Panc1 (cell line): Measurements from ENCODE around the gene FAM81B. TPM values are rescaled to one million over a fixed set of nuclear protein-coding genes. Genes with fewer than 3 reads are reported as not detected.
"Not testable (repeated sequence)": the region's sequence is repeated elsewhere in the genome, so short reads cannot be mapped to it uniquely, and the experiment has no call there.

ENCODE experiments used
- ATAC-seq: fragments of 200-7000 bp; cut with Tn5 transposase; 2 replicates; pipeline ENCODE4 v1.9.1; 2020; ENCODE audit warnings: mild to moderate bottlenecking, moderate library complexity
- Bru-seq: library from RNA; stranded (reverse); fragments of 400-500 nt; gene quantifications from one replicate; lab custom pipeline; 2021; lab: Mats Ljungman, UMichigan
- BruChase-seq, 2 experiments: library from RNA; stranded (reverse); fragments of 400-500 nt; gene quantifications; one replicate each; lab custom pipeline; 2021; lab: Mats Ljungman, UMichigan
- BruUV-seq: library from RNA; stranded (reverse); fragments of 400-500 nt; replicated peaks from 2 replicates; lab custom pipeline; 2021; lab: Mats Ljungman, UMichigan
- CTCF ChIA-PET: fragments of 300-600 bp; sonication (Branson Sonifier 250); formaldehyde crosslinking; loops from one replicate; lab custom pipeline; 2022; ENCODE audit warnings: antibody characterized with exemption; lab: Charles Lee
- POLR2A ChIA-PET: fragments of 300-600 bp; sonication (Branson Sonifier 250); formaldehyde crosslinking; loops from one replicate; lab custom pipeline; 2022; ENCODE audit warnings: antibody characterized with exemption; lab: Charles Lee
- DNase-seq: peaks from one replicate; pipeline ENCODE4 v3.0.0-alpha.2; 2010; ENCODE audit warnings: low read depth, low spot score
- H3K27ac ChIP-seq: 2 replicates; pipeline ENCODE4 v1.5.1; 2011; ENCODE audit warnings: mild to moderate bottlenecking, low read length, inconsistent platforms
- H3K27me3 ChIP-seq: fragments of 200-500 bp; sonication (Bioruptor generic); 2 replicates; pipeline ENCODE4 v1.6.0; 2014; ENCODE audit warnings: low read length, inconsistent platforms; ENCODE audit not compliant: control insufficient read depth, insufficient read depth
- H3K36me3 ChIP-seq: fragments of 200-500 bp; sonication (Bioruptor generic); 2 replicates; pipeline ENCODE4 v1.5.1; 2014; ENCODE audit warnings: inconsistent platforms, mild to moderate bottlenecking, low read length, moderate library complexity; ENCODE audit not compliant: control insufficient read depth, insufficient read depth
- H3K4me1 ChIP-seq: 2 replicates; pipeline ENCODE4 v1.5.1; 2011; ENCODE audit warnings: inconsistent platforms, mild to moderate bottlenecking, low read length, moderate library complexity; ENCODE audit not compliant: control insufficient read depth, insufficient read depth
- H3K4me3 ChIP-seq, 2 experiments: 2 replicates each; pipeline ENCODE4 v1.5.1; 2011 to 2012; ENCODE audit warnings: low read depth in 2 of 2, low read length in 2 of 2, mild to moderate bottlenecking in 2 of 2, inconsistent platforms in 1 of 2, moderate library complexity in 1 of 2
- H3K9me3 ChIP-seq: fragments of 200-500 bp; sonication (Bioruptor generic); 2 replicates; pipeline ENCODE4 v1.5.1; 2014; ENCODE audit warnings: low read depth, mild to moderate bottlenecking, inconsistent platforms, low read length, moderate library complexity; ENCODE audit not compliant: control insufficient read depth, insufficient read depth
- POLR2AphosphoS5 ChIP-seq: IDR thresholded peaks from 2 replicates; pipeline ENCODE4 v1.6.1; 2012; ENCODE audit warnings: mild to moderate bottlenecking, low read depth, low read length, moderate library complexity
- SIN3A ChIP-seq: IDR thresholded peaks from 2 replicates; pipeline ENCODE4 v1.6.1; 2012; ENCODE audit warnings: low read depth, mild to moderate bottlenecking, low read length, moderate library complexity, borderline replicate concordance; ENCODE audit not compliant: insufficient read depth
- TCF7L2 ChIP-seq: IDR thresholded peaks from 2 replicates; pipeline ENCODE4 v1.6.1; 2011; ENCODE audit warnings: mild to moderate bottlenecking, low read depth, low read length, inconsistent platforms
- in situ Hi-C: cut with HindIII; loops from 2 replicates; pipeline ENCODE4 v1.10.0; 2016; ENCODE audit warnings: low sequenced_read_pairs, low pct_unique_long_range_greater_than_20kb
- intact Hi-C: fragments of 100-400 bp; cut with micrococcal nuclease; formaldehyde crosslinking; loops from one replicate; pipeline ENCODE4 v1.10.0; 2022; ENCODE audit not compliant: unreplicated experiment
- long read RNA-seq: library from polyadenylated mRNA; unstranded; transcript quantifications from one replicate; pipeline ENCODE4 v2.0.0, GENCODE V29; 2021; ENCODE audit not compliant: unreplicated experiment
- polyA plus RNA-seq: library from polyadenylated mRNA; unstranded; fragments of >200 nt; gene quantifications from one replicate; pipeline ENCODE4 v1.2.1, GENCODE V29; 2012; ENCODE audit warnings: missing spikeins; ENCODE audit not compliant: insufficient read length
- total RNA-seq: library from RNA; stranded (reverse); gene quantifications from one replicate; pipeline ENCODE4 v1.2.1, GENCODE V29; 2021; ENCODE audit not compliant: unreplicated experiment
- TF ChIP-seq, protein P1 (sequence below), 2 experiments: IDR thresholded peaks; 2 replicates each; pipeline ENCODE4 v1.6.1; 2011 to 2012; ENCODE audit warnings: low read depth in 2 of 2, control low read depth in 1 of 2, low read length in 1 of 2, mild to moderate bottlenecking in 1 of 2, moderate library complexity in 1 of 2; ENCODE audit not compliant: insufficient read depth in 1 of 2
- TF ChIP-seq, protein P2 (sequence below): fragments of 450-650 bp; IDR thresholded peaks from 2 replicates; pipeline ENCODE4 v1.5.1; 2017; ENCODE audit warnings: mild to moderate bottlenecking

Gene FAM81B, protein sequence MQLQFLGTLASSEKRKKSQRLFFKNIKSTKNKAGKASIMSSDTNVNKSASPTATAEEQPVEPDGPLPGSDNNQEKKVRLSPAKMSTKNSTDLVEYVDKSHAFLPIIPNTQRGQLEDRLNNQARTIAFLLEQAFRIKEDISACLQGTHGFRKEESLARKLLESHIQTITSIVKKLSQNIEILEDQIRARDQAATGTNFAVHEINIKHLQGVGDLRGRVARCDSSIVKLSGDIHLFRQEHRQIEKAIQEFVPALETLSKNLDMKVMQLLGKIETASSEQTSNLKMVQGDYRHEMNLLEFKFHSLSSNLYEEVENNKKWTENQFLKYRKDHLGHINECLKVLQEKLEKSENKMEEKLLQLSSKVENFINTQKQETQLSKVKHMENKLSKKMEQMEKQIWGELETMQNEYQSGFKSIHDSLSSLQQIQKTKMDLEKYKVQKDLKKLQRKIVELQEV
- total RNA-seq = not detected
- not detected for polyA plus RNA-seq
- percentile 2 among the genes with signal in this experiment for Bru-seq, nascent RNA
- BruChase-seq, experiment 1, labeled RNA remaining after a 2-hour chase = not detected
- not detected for BruChase-seq, experiment 2, labeled RNA remaining after a 6-hour chase
- long read RNA-seq = 0 reads

DNA sequence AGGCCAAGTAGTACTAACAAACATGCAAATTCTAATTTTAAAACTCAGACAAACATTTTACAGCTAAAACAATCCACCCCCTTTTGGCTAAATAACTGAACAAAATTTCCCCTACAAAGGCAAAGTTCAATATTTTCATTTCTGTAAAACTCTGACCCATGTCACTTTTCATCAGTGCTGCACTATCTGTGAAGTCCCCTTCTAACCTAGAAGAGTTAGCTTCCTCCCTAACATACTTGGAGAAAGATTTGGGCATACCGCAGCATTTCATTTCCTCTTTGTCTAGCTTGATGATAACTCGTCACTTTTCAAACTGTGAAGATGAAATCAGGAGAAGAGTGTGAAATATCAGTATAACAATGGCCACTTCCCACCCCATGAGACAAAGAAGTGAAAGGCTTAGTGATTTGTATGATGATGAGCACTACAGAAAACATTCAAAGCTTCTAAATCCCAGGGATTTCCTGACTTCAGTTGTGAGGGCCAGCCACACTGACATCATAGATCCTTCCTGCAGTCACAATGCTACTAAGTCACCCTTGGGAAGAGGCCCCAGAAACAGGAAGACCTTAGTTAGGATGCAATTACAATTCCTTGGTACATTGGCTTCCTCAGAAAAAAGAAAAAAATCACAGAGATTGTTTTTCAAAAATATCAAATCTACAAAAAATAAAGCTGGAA lies at the start of gene FAM81B:
Gene FAM81B, plus strand, starts transcription at position 555 of the 681 bp plus-strand sequence. Its CDS starts 24 bp downstream, at position 579.
- Histone ChIP-seq H3K36me3 (no peaks in the 10 kb centered on the region), H3K4me3 (no peak within 1 kb of the TSS), H3K9me3 (no peaks in the 10 kb centered on the region), H3K4me1 (no peaks in the 10 kb centered on the region), H3K27ac (no peak within 1 kb of the TSS), H3K27me3 (peaks cover 11% of the 10 kb centered on the region; the same call in 1 of the 2 replicates)
- BruUV-seq = no TSS peak
- ChIA-PET CTCF (no interaction called here), POLR2A (no interaction called here)
- no peak for DNase-seq
- no peak for ATAC-seq
- in situ Hi-C loops = no loop called here
- TF ChIP-seq POLR2AphosphoS5 (no peak), TCF7L2 (no peak), SIN3A (no peak)
- TF ChIP-seq, protein P1, sequence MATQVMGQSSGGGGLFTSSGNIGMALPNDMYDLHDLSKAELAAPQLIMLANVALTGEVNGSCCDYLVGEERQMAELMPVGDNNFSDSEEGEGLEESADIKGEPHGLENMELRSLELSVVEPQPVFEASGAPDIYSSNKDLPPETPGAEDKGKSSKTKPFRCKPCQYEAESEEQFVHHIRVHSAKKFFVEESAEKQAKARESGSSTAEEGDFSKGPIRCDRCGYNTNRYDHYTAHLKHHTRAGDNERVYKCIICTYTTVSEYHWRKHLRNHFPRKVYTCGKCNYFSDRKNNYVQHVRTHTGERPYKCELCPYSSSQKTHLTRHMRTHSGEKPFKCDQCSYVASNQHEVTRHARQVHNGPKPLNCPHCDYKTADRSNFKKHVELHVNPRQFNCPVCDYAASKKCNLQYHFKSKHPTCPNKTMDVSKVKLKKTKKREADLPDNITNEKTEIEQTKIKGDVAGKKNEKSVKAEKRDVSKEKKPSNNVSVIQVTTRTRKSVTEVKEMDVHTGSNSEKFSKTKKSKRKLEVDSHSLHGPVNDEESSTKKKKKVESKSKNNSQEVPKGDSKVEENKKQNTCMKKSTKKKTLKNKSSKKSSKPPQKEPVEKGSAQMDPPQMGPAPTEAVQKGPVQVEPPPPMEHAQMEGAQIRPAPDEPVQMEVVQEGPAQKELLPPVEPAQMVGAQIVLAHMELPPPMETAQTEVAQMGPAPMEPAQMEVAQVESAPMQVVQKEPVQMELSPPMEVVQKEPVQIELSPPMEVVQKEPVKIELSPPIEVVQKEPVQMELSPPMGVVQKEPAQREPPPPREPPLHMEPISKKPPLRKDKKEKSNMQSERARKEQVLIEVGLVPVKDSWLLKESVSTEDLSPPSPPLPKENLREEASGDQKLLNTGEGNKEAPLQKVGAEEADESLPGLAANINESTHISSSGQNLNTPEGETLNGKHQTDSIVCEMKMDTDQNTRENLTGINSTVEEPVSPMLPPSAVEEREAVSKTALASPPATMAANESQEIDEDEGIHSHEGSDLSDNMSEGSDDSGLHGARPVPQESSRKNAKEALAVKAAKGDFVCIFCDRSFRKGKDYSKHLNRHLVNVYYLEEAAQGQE (IDR thresholded peaks at IDR 0.05; ENCODE audit: insufficient read depth in 1 of 2, low read depth in 2 of 2, low read length in 1 of 2) = no peak
- TF ChIP-seq, protein P2, sequence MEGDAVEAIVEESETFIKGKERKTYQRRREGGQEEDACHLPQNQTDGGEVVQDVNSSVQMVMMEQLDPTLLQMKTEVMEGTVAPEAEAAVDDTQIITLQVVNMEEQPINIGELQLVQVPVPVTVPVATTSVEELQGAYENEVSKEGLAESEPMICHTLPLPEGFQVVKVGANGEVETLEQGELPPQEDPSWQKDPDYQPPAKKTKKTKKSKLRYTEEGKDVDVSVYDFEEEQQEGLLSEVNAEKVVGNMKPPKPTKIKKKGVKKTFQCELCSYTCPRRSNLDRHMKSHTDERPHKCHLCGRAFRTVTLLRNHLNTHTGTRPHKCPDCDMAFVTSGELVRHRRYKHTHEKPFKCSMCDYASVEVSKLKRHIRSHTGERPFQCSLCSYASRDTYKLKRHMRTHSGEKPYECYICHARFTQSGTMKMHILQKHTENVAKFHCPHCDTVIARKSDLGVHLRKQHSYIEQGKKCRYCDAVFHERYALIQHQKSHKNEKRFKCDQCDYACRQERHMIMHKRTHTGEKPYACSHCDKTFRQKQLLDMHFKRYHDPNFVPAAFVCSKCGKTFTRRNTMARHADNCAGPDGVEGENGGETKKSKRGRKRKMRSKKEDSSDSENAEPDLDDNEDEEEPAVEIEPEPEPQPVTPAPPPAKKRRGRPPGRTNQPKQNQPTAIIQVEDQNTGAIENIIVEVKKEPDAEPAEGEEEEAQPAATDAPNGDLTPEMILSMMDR = no peak
- intact Hi-C loops = no loop called here

DNA sequence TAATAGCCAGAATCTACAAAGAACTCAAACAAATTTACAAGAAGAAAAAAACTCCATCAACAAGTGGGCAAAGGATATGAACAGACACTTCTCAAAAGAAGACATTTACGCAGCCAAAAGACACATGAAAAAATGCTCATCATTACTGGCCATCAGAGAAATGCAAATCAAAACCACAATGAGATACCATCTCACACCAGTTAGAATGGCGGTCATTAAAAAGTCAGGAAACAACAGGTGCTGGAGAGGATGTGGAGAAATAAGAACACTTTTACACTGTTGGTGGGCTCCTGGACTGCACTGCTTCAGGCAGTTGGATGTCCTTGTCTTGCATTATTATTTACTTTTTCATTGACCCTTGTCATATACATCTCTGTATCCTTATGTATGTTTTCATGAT lies 49.7 kb upstream of the FAM81B start:
- POLR2A ChIA-PET, H3K27ac ChIP-seq, in situ Hi-C loops, BruUV-seq, intact Hi-C loops, ATAC-seq, H3K4me1 ChIP-seq, H3K27me3 ChIP-seq, H3K9me3 ChIP-seq, DNase-seq, CTCF ChIA-PET, H3K4me3 ChIP-seq, H3K36me3 ChIP-seq: not testable (repeated sequence)
